HG02642 (cell line): Measurements from ENCODE around the gene SRCAP.

Experiments used
- ATAC-seq: cut with Tn5 transposase; IDR thresholded peaks from one replicate; pipeline ENCODE4 v1.9.1; 2021; ENCODE audit warnings: mild to moderate bottlenecking; ENCODE audit not compliant: unreplicated experiment, poor library complexity

SRCAP gene

GRCh38 chr16:30698816-30699614, at the start of gene SRCAP:
TSS of gene SRCAP (plus strand) at chr16:30699171. CDS start at chr16:30700825, 1,654 bp downstream.
- ATAC-seq = peak; percentile 35

GRCh38 chr16:30649725-30650368, 49.1 kb upstream of the SRCAP start:
- peak; percentile 3 for ATAC-seq

DNA sequence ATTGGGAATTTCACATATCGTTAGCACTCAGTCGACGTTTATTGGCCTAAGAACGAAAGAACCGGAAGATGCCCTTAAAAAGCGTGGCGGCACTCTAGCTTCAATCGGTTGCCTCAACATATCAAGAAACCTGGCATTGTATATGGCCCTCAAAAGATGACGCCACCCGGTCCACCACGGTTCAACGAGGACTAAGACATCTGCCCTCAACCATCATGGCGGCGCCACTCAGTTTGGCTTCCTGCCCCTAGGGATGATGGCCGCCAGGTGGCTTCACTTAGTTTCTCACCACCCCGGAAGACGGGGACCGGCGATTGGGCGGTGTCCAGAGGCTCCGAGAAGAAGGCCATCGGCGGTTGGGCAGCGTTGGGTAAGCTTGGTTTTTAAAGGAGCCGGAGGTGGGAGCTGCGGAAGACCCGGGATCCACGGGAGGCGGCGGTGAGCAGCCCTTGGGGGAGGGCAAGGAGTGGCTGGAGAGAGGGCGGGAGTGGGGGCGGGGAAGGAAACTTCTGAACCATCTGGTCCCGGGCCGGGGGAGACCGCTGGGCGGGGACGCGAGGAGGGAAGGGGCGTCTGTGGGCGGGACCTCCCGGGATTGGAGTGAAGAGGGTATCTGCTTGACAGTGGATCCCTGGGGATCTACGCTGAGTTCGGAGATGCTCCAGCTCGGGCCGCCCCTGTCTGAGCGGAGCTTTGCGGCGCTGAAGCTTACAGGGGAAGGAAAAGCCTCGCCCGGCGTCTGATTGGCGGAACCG, 48.4 kb upstream of the SRCAP start, which contains the start of gene PRR14:
Gene PRR14 (plus strand): TSS at position 592 of the 755 bp plus-strand sequence. CDS start 686 bp downstream, outside the sequence.
- peak; percentile 75 for ATAC-seq

- peak; percentile 57 for ATAC-seq
Observed at GRCh38 chr16:30651124-30652004, 47.6 kb upstream of the SRCAP start.

DNA sequence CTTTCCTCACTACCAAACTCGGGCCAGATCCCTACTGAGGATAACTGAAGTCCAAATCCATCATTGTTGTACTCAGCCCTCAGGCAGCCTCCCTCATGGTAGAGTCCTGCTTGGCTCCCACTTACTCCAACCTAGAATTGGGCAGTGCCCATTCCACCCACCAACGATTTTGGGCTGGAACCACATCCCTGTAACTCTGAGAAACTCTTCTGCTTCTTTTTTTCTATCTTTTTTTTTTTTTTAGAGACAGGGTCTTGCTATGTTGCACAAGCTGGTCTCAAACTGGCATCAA, 47.0 kb upstream of the SRCAP start:
- ATAC-seq = no peak

DNA sequence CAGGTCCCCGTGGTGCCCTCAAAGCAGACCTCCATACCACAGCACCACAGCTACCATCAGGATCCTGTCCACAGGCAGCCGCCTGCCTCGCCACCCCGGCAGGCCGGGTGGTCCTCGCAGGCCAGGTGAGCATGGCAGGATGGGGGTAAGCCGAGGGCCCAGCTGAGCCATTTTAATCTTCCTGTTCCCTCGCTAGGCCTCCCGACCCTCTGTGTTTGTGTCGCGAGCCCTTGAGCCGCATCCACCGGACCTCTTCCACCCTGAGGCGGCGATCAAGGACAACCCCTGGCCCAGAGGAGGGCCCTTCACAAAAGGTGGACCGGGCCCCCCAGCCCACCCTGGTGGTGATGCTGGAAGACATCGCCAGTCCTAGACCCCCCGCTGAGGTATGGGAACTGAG, 46.3 kb upstream of the SRCAP start:
- ATAC-seq = no peak

- no peak for ATAC-seq
Observed at GRCh38 chr16:30654856-30655255, 44.1 kb upstream of the SRCAP start.

- ATAC-seq = no peak
Observed at GRCh38 chr16:30655815-30656347, 43.1 kb upstream of the SRCAP start.

DNA sequence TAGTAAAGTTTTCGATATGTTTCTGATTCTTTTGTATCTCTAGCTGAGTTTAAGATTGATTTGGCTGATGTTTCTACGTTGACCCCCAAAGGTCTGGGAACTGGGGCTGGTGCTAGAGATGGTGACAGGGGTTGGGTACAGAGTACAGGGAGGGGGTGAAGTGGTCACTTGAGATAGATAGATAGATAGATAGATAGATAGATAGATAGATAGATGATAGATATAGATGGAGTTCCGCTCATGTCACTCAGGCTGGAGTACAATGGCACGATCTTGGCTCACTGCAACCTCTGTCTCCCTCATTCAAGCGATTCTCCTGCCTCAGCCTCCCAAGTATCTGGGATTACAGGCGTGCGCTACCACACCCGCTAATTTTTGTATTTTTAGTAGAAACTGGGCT, 42.6 kb upstream of the SRCAP start:
- no peak for ATAC-seq

DNA sequence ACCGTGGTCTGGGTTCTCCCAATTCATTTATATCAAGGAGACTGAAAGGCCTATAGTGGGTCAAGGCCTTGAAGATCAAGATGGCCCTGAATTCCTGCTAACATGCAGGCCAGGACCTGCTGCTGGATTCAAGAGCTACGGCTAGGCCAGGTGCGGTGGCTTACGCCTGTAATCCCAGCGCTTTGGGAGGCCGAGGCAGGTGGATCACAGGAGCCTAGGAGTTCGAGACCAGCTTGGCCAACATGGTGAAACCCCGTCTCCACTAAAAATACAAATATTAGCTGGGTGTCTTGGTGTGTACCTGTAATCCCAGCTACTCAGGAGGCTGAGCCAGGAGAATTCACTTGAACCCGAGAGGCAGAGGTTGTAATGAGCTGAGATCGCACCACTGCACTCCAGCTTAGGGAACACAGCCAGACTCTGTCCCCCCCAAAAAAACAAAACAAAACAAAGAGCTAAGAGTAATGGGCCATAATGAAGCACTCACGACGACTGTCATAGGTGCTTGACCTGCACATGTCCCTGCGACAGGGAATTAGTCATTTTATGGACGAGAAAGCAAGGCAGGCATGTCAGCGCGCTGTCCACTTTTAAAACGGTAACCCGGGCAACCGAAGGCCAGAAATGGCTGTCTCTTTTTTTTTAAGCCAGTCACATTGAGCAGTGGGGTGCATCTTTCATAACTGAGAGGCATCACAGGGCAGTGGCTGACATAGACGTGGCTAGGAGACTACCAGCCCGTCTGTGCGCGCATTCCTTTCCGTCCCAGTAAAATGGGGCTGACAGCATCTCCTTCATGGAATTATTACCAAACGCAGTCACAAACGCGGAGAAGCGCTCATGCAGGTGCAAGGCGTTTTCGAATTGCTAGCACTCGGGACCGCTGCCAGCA, 41.8 kb upstream of the SRCAP start:
- no peak for ATAC-seq

DNA sequence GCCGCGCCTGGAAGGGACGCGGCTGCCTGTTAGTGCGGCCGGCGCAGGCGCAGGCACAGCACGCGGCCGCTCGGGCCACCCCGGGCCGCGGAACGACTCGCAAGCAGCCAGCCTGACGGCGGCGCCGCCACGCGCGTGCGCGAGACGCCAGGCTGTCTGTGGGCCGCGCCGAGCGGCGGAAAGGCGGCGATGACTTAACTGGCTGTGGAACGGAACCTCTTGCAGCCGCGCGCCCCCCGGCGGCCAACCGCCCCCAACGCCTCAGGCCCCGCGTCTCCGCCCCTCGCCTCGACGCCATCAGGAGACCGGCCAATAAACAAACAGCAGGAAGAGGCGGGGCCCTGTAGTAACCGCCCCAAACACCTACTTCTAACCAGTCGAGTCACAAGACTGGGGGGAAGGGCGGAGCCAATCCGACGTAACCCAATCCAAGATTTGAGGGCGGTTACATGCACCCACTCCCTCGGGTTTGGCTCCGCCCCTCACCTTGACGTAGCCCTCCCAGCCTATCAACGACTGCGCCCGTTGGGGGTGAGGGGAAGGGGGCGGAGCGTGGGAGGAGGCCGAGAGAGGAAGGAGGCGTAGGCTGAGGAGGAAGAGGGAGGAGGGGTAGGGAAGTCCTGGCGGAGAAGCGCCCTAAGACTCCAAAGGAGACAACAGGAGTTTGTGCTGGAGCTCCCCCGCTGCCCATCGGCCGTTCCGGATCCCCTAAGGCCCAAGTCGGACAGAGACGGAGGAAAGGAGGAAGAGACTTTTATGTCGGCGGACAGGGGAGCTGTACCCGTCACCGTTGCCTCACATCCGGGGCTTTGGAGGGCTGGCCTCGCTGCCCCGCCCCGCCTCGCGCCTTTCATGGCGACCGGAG, 40.9 kb upstream of the SRCAP start, which contains the start of gene FBRS:
Gene FBRS (plus strand): TSS at position 566 of the 865 bp plus-strand sequence. CDS start 1,088 bp downstream, outside the sequence.
- peak; percentile 73 for ATAC-seq

DNA sequence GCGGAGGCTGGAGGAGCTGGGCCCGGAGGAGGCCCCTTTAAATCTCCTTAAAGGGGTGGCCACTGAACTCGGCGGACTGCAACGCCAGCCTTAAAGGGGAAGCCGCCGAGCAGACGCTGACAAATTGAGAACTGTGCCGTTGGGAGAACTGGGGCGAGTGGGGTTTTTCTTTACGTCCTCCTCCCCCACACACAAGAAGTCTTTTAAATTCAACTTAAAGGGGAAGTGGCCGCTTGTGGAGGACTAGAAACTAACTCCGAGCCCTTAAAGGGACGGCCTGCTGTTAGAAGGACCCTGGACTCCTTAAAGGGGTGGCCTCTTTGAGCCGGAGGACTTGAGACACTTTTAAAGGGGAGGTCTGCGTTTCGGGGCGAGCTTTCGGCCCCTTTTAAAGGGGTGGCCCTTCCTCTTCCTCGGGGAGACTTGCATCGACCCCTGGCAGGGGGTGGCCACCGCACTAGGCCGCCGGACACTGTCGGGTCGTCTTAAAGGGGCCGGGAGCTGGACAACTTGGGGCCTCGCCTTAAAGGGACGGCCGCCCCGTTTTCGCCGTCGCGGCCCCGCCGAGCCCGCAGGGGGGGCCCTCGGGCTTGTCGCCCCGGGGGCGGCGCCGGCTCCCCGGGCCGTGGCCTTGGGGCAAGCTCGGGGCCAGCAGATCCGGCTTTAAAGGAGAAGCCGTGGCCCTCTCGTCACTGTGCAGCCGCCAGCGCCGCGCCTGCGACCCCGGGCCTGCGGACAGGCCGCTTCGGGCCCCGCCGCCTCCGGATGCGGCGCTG, 40.1 kb upstream of the SRCAP start:
- peak; percentile 30 for ATAC-seq

GRCh38 chr16:30659507-30660423, 39.2 kb upstream of the SRCAP start:
- ATAC-seq = no peak

DNA sequence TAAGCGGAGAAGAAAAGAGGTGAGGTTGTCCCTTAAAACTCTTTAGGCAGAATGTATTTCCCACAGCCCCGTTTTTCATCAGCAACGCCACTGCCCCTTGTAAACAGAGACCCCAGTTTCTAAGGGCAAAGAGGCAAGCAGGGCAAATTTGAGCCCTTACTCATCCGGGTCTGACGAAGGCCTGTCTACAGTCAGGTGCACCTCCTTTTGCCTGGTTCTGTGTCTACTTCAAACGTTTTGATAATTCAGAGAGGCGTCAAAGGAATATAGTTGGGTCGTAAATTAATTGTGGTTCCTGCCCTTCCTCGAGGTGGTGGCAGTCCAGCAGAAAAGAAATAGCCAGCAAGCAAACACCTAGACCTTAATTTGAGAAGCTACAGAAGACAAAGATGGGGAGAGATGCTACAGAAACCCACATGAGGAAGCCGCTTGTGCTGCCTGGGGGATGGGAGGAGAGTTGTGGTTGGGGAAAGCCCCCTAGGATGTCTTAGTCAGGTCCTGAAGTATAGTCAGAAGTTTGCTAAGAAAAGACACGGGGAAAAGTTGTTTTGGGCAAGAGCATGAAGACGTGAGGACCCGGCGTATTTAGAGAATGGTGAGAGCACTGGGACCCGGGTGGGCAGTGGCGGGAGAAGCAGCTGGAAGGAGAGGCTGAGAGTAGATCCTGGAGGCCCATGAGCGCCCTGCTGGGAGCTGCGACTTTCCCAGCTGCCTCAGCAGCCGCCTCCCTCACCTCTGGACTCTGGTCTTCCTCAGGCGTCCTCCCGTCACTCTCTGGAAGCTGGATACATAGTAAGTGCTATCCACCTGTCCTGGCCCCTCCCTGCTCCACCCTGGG, 38.3 kb upstream of the SRCAP start:
- ATAC-seq = no peak

GRCh38 chr16:30662449-30662848, 36.5 kb upstream of the SRCAP start:
- ATAC-seq = no peak
